Retinal pigment epithelial cell (primary cell): ENCODE data around the gene AGR2.
"Not testable (repeated sequence)": the region's sequence is repeated elsewhere in the genome, so short reads cannot be mapped to it uniquely, and the experiment has no call there.

Source experiments
- DNase-seq: peaks from one replicate; pipeline ENCODE4 v3.0.0-alpha.2; 2010; ENCODE audit warnings: low read depth
- H3K4me3 ChIP-seq: 2 replicates; pipeline ENCODE4 v1.5.1; 2011; ENCODE audit warnings: mild to moderate bottlenecking, low read length, control low read depth, moderate library complexity
- CTCF ChIP-seq: conservative IDR thresholded peaks from 2 replicates; pipeline ENCODE4 v1.5.1; 2011; ENCODE audit warnings: low read depth, low read length, control low read depth, inconsistent platforms

AGR2 gene

GRCh38 chr7:16804674-16805439, at the start of gene AGR2:
Gene AGR2 (minus strand): TSS chr7:16804999. CDS start chr7:16801796, 3,203 bp downstream.
- DNase-seq = no peak
- no peak for TF ChIP-seq CTCF
- no peak within 1 kb of the TSS for H3K4me3 ChIP-seq

DNA sequence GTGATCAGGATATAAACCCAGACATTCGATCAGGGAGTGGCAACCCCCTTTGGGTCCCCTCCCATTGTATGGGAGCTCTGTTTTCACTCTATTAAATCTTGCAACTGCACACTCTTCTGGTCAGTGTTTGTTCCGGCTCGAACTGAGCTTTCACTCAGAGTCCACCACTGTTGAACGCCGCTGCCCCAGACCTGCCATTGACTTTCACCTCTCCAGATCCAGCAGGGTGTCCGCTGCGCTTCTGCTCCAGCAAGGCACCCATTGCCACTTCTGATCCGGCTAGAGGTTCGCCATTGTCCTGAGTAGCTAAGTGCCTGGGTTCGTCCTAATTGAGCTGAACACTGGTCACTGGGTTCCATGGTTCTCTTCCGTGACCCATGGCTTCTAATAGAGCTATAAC, 48.4 kb upstream of the AGR2 start:
- not testable (repeated sequence) for DNase-seq, H3K4me3 ChIP-seq

GRCh38 chr7:16851829-16852228, 47.0 kb upstream of the AGR2 start:
- H3K4me3 ChIP-seq = no peak overlapping the region
- DNase-seq = no peak
- TF ChIP-seq CTCF = no peak

DNA sequence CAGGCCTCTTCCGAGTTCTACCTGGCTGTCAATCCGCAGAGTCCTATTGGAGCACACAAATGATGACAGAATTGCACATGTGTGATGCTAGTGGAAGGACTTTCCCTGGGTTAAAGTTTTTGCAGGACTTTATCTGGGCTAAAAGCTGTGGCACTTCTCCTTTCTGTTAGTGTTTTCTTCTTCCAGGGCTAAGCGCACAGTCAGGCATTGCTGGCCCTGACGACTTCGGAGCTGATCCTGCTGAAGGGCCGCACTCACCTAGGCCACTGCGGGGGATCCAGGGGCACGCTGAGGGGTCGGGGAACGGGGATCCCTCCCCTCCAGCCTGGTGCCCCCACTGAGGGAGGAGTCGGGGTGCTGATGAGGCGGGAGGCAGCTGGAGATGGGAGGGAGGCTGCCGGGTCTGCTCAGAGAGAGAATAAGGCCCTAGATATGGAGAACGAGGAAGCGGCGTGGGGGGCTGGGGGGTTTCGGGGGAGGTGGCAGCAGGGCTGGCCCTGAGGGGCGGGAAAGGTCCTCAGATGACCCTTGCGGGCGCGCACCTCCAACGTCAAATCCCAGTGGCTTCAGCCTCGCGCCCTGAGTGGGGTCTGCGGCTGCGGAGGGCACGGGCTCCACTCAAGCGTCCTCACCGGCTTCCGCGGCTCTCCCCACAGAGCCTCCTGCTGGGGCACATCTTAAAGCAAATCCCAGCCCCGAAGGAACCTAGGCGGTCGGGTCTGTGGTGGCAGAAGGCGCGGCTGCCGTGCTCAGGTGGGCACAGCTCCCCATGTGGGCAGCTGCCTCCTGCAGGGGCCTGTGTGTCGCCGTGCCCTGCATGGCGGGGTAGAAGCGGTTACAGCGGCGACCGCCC, 46.0 kb upstream of the AGR2 start:
- H3K4me3 ChIP-seq = no peak overlapping the region
- DNase-seq = no peak
- no peak for TF ChIP-seq CTCF

- TF ChIP-seq CTCF = no peak
- H3K4me3 ChIP-seq = no peak overlapping the region
- DNase-seq = no peak
These were observed 44.7 kb upstream of the AGR2 start for GRCh38 chr7:16849296-16850148.

DNA sequence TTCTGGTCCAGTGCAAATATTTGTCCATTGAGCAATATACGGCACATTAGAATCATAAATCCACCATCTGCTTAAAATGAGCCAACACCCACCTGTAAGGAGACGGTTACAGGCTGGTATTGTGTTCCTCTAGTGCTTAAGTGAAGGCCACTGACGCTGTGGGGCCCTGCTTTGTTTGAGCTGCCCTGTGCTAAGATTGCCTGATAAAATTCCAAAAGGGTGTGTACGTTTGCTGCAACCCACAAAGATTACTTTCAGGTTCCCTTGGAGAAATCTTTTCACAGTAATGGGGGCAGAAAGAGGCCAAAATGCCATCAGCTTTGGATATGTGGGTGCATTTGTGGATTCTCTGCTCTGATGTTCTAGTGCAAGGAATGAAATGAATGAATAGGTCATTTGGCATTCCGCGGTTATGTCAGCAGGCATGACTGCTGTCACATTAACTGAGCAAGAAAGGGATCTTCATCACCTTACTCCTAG, 42.6 kb upstream of the AGR2 start:
- TF ChIP-seq CTCF = no peak
- DNase-seq = peak; percentile 85
- H3K4me3 ChIP-seq = no peak overlapping the region
